ENCODE measurements around the gene RHOBTB3. TPM values are rescaled to one million over a fixed set of nuclear protein-coding genes. Genes with fewer than 3 reads are reported as not detected.

Gene RHOBTB3
- total RNA-seq, 1 experiment from 2014 or later = 84.3 TPM

GRCh38 chr5:95748133-95748532 lies 17.0 kb downstream of the RHOBTB3 start:
- Histone ChIP-seq H3K79me2 (ENCODE audit: insufficient read depth, low read length) (no peaks in the 10 kb centered on the region), H3K36me3 (ENCODE audit: control insufficient read depth in 1 of 2, insufficient read depth in 2 of 2, low read length in 2 of 2) (peaks cover 3 to 17% of the 10 kb centered on the region in 2 experiments; a peak in 3 of 4 replicates), H4K20me1 (ENCODE audit: insufficient read depth) (no peaks in the 10 kb centered on the region), H3K27ac (ENCODE audit: low read depth, low read length) (no peak overlapping the region), H3K4me3 (replicated peaks in 1 of 2; ENCODE audit: low read depth in 1 of 2, low read length in 2 of 2) (no peak overlapping the region), H3K4me2 (ENCODE audit: low read length) (no peak overlapping the region), H2AFZ (ENCODE audit: low read depth, low read length, poor library complexity, severe bottlenecking) (no peak overlapping the region), H3K9me2 (ENCODE audit: insufficient read depth) (no peaks in the 10 kb centered on the region), H3K27me3 (ENCODE audit: insufficient read depth, low read length) (no peaks in the 10 kb centered on the region), H3K9ac (ENCODE audit: low read length) (no peak overlapping the region), H3K9me3 (ENCODE audit: control insufficient read depth in 1 of 2, insufficient read depth in 1 of 2, low read depth in 1 of 2, low read length in 2 of 2) (no peaks in the 10 kb centered on the region), H3K4me1 (ENCODE audit: control insufficient read depth in 1 of 2, insufficient read depth in 2 of 2, low read length in 2 of 2) (peaks cover 2 to 4% of the 10 kb centered on the region in 2 experiments; a peak in 2 of 4 replicates)
- ChIA-PET RAD21 (ENCODE audit: low non-redundant PET in 1 of 2, low total read pairs in 2 of 2, uncharacterized antibody in 2 of 2, unreplicated experiment in 2 of 2) (no interaction called here), POLR2A (no interaction called here), CTCF (interaction anchor here (1.3 kb wide), 1 partner anchor 33 kb away, joined by 5 read pairs; no protein-coding TSS in a partner anchor)
- no TSS peak for BruUV-seq (replicated peaks)
- ATAC-seq (no peak), DNase-seq (ENCODE audit: low read depth, low spot score) (no peak)
- intact Hi-C loops (cut with micrococcal nuclease) = no loop called here
- no peak for TF ChIP-seq FOSL1 (IDR thresholded peaks at IDR 0.05; ENCODE audit: low read depth)
- TF ChIP-seq, protein P1, sequence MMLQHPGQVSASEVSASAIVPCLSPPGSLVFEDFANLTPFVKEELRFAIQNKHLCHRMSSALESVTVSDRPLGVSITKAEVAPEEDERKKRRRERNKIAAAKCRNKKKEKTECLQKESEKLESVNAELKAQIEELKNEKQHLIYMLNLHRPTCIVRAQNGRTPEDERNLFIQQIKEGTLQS (IDR thresholded peaks at IDR 0.05) = no peak
- TF ChIP-seq, protein P2, sequence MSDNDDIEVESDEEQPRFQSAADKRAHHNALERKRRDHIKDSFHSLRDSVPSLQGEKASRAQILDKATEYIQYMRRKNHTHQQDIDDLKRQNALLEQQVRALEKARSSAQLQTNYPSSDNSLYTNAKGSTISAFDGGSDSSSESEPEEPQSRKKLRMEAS (IDR thresholded peaks at IDR 0.05) = no peak
- TF ChIP-seq EZH2 (IDR thresholded peaks at IDR 0.05) = no peak
- TF ChIP-seq EZH2phosphoT487 (IDR thresholded peaks at IDR 0.05; ENCODE audit: borderline replicate concordance) = no peak
- TF ChIP-seq ELF1 (IDR thresholded peaks at IDR 0.05; ENCODE audit: borderline replicate concordance, low read depth) = no peak
- no peak for TF ChIP-seq YY1 (IDR thresholded peaks at IDR 0.05; ENCODE audit: extremely low read depth, insufficient replicate concordance, low read depth, low read length)
- TF ChIP-seq, protein P3, sequence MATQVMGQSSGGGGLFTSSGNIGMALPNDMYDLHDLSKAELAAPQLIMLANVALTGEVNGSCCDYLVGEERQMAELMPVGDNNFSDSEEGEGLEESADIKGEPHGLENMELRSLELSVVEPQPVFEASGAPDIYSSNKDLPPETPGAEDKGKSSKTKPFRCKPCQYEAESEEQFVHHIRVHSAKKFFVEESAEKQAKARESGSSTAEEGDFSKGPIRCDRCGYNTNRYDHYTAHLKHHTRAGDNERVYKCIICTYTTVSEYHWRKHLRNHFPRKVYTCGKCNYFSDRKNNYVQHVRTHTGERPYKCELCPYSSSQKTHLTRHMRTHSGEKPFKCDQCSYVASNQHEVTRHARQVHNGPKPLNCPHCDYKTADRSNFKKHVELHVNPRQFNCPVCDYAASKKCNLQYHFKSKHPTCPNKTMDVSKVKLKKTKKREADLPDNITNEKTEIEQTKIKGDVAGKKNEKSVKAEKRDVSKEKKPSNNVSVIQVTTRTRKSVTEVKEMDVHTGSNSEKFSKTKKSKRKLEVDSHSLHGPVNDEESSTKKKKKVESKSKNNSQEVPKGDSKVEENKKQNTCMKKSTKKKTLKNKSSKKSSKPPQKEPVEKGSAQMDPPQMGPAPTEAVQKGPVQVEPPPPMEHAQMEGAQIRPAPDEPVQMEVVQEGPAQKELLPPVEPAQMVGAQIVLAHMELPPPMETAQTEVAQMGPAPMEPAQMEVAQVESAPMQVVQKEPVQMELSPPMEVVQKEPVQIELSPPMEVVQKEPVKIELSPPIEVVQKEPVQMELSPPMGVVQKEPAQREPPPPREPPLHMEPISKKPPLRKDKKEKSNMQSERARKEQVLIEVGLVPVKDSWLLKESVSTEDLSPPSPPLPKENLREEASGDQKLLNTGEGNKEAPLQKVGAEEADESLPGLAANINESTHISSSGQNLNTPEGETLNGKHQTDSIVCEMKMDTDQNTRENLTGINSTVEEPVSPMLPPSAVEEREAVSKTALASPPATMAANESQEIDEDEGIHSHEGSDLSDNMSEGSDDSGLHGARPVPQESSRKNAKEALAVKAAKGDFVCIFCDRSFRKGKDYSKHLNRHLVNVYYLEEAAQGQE (IDR thresholded peaks at IDR 0.05; ENCODE audit: low read depth) = no peak
